Measurements from ENCODE around the gene BLTP2. TPM values are rescaled to one million over a fixed set of nuclear protein-coding genes. Genes with fewer than 3 reads are reported as not detected.

Gene BLTP2
- polyA plus RNA-seq, result 10 to 100 TPM; 15.7 to 58.5 (median 30.5) TPM
- long read RNA-seq, donor 1, result 0 reads
- long read RNA-seq, donor 2, partial matches to known transcripts, result 0 of 2 reads
- long read RNA-seq, donor 2, other reads (novel, unspliced or antisense), result 0 of 2 reads
- long read RNA-seq, donor 3, partial matches to known transcripts, result 5 of 7 reads
- long read RNA-seq, donor 3, other reads (novel, unspliced or antisense), result 0 of 7 reads
- long read RNA-seq, donor 4, partial matches to known transcripts, result 0 of 1 reads
- long read RNA-seq, donor 4, other reads (novel, unspliced or antisense), result 0 of 1 reads
- long read RNA-seq, donor 5, result 0 reads
- long read RNA-seq, donor 6, partial matches to known transcripts, result 0 of 3 reads
- long read RNA-seq, donor 6, other reads (novel, unspliced or antisense), result 0 of 3 reads
- long read RNA-seq, donor 7, full-length matches to known transcripts, result 5 of 5 reads
- long read RNA-seq, donor 7, partial matches to known transcripts, result 0 of 5 reads
- long read RNA-seq, donor 7, other reads (novel, unspliced or antisense), result 0 of 5 reads
- long read RNA-seq, donor 8, partial matches to known transcripts, result 0 of 2 reads
- long read RNA-seq, donor 8, other reads (novel, unspliced or antisense), result 0 of 2 reads
- long read RNA-seq, donor 9, partial matches to known transcripts, result 0 of 1 reads
- long read RNA-seq, donor 9, other reads (novel, unspliced or antisense), result 0 of 1 reads
- long read RNA-seq, donor 10, partial matches to known transcripts, result 0 of 4 reads
- long read RNA-seq, donor 10, other reads (novel, unspliced or antisense), result 0 of 4 reads

GRCh38 chr17:28644787-28645575 lies at the start of gene BLTP2:
TSS of gene BLTP2 (minus strand) at chr17:28645158. CDS start at chr17:28645056, 102 bp downstream.
- peaks cover 2 to 26% (median 7%) of the 10 kb centered on the region in 3 donors for H3K4me1 ChIP-seq (ENCODE audit: control insufficient read depth in 3 of 3, insufficient read depth in 2 of 3, low read depth in 1 of 3, low read length in 2 of 3)
- no peaks in the 10 kb centered on the region for H3K9me3 ChIP-seq (ENCODE audit: control insufficient read depth in 2 of 2, insufficient read depth in 1 of 2, low read depth in 1 of 2, low read length in 1 of 2)
- FAIRE-seq (no peak), DNase-seq (peak; percentile 97 to 98)
- 0 to 1% (median 1%) methylated on average over 61 to 89 of the region's 89 CpGs for WGBS, 3 donors
- peak within 1 kb of the TSS; percentile 85 to 96 (median 94) for H3K27ac ChIP-seq (ENCODE audit: low read depth in 1 of 3, low read length in 2 of 3)
- no peaks in the 10 kb centered on the region for H3K27me3 ChIP-seq (ENCODE audit: control insufficient read depth in 3 of 3, insufficient read depth in 3 of 3, low read length in 3 of 3)
- peaks cover 5 to 34% (median 11%) of the 10 kb centered on the region in 3 donors for H3K36me3 ChIP-seq (ENCODE audit: control insufficient read depth in 3 of 3, insufficient read depth in 2 of 3, low read depth in 1 of 3, low read length in 3 of 3)
- H3K4me3 ChIP-seq (ENCODE audit: low read depth in 1 of 3, low read length in 3 of 3), result peak within 1 kb of the TSS; percentile 70 to 96 (median 82)

GRCh38 chr17:28693869-28694268 lies 48.9 kb upstream of the BLTP2 start:
- FAIRE-seq (no peak), DNase-seq (no peak)
- H3K4me1 ChIP-seq (ENCODE audit: control insufficient read depth in 3 of 3, insufficient read depth in 2 of 3, low read depth in 1 of 3, low read length in 2 of 3), result peaks cover 0 to 23% (median 2%) of the 10 kb centered on the region in 3 donors
- no peak overlapping the region for H3K27ac ChIP-seq (ENCODE audit: low read depth in 1 of 3, low read length in 2 of 3)
- H3K36me3 ChIP-seq (ENCODE audit: control insufficient read depth in 3 of 3, insufficient read depth in 2 of 3, low read depth in 1 of 3, low read length in 3 of 3), result peaks cover 34 to 92% (median 36%) of the 10 kb centered on the region in 3 donors
- 94 to 100% (median 95%) methylated on average over 1 of the region's 1 CpG for WGBS, 3 donors
- no peak overlapping the region for H3K4me3 ChIP-seq (ENCODE audit: low read depth in 1 of 3, low read length in 3 of 3)
- H3K27me3 ChIP-seq (ENCODE audit: control insufficient read depth in 3 of 3, insufficient read depth in 3 of 3, low read length in 3 of 3), result no peaks in the 10 kb centered on the region
- no peaks in the 10 kb centered on the region for H3K9me3 ChIP-seq (ENCODE audit: control insufficient read depth in 2 of 2, insufficient read depth in 1 of 2, low read depth in 1 of 2, low read length in 1 of 2)

GRCh38 chr17:28689011-28689410 lies 44.1 kb upstream of the BLTP2 start:
- no peak overlapping the region for H3K4me3 ChIP-seq (ENCODE audit: low read depth in 1 of 3, low read length in 3 of 3)
- no peaks in the 10 kb centered on the region for H3K9me3 ChIP-seq (ENCODE audit: control insufficient read depth in 2 of 2, insufficient read depth in 1 of 2, low read depth in 1 of 2, low read length in 1 of 2)
- no peaks in the 10 kb centered on the region for H3K4me1 ChIP-seq (ENCODE audit: control insufficient read depth in 3 of 3, insufficient read depth in 2 of 3, low read depth in 1 of 3, low read length in 2 of 3)
- no peak overlapping the region for H3K27ac ChIP-seq (ENCODE audit: low read depth in 1 of 3, low read length in 2 of 3)
- no peak for FAIRE-seq
- H3K27me3 ChIP-seq (ENCODE audit: control insufficient read depth in 3 of 3, insufficient read depth in 3 of 3, low read length in 3 of 3), result no peaks in the 10 kb centered on the region
- DNase-seq, result no peak
- WGBS, 3 donors, result 98 to 100% (median 99%) methylated on average over 3 of the region's 3 CpGs
- peaks cover 31 to 89% (median 48%) of the 10 kb centered on the region in 3 donors for H3K36me3 ChIP-seq (ENCODE audit: control insufficient read depth in 3 of 3, insufficient read depth in 2 of 3, low read depth in 1 of 3, low read length in 3 of 3)

- H3K4me3 ChIP-seq (ENCODE audit: low read depth in 1 of 3, low read length in 3 of 3), result no peak overlapping the region
- no peaks in the 10 kb centered on the region for H3K9me3 ChIP-seq (ENCODE audit: control insufficient read depth in 2 of 2, insufficient read depth in 1 of 2, low read depth in 1 of 2, low read length in 1 of 2)
- no peak overlapping the region for H3K27ac ChIP-seq (ENCODE audit: low read depth in 1 of 3, low read length in 2 of 3)
- no peaks in the 10 kb centered on the region for H3K4me1 ChIP-seq (ENCODE audit: control insufficient read depth in 3 of 3, insufficient read depth in 2 of 3, low read depth in 1 of 3, low read length in 2 of 3)
- no peaks in the 10 kb centered on the region for H3K27me3 ChIP-seq (ENCODE audit: control insufficient read depth in 3 of 3, insufficient read depth in 3 of 3, low read length in 3 of 3)
- DNase-seq (peak; percentile 34 to 55), FAIRE-seq (no peak)
- 57 to 85% (median 74%) methylated on average over 4 of the region's 4 CpGs for whole genome bisulfite sequencing, 3 donors
- H3K36me3 ChIP-seq (ENCODE audit: control insufficient read depth in 3 of 3, insufficient read depth in 2 of 3, low read depth in 1 of 3, low read length in 3 of 3), result peaks cover 31 to 89% (median 48%) of the 10 kb centered on the region in 3 donors
Observed at GRCh38 chr17:28688481-28688880, 43.5 kb upstream of the BLTP2 start.

- DNase-seq, result no peak
- H3K4me1 ChIP-seq (ENCODE audit: control insufficient read depth in 3 of 3, insufficient read depth in 2 of 3, low read depth in 1 of 3, low read length in 2 of 3), result no peaks in the 10 kb centered on the region
- FAIRE-seq, result no peak
- H3K27ac ChIP-seq (ENCODE audit: low read depth in 1 of 3, low read length in 2 of 3), result no peak overlapping the region
- H3K4me3 ChIP-seq (ENCODE audit: low read depth in 1 of 3, low read length in 3 of 3), result no peak overlapping the region
- H3K27me3 ChIP-seq (ENCODE audit: control insufficient read depth in 3 of 3, insufficient read depth in 3 of 3, low read length in 3 of 3), result no peaks in the 10 kb centered on the region
- 90 to 93% (median 92%) methylated on average over 4 of the region's 4 CpGs for WGBS, 3 donors
- H3K9me3 ChIP-seq (ENCODE audit: control insufficient read depth in 2 of 2, insufficient read depth in 1 of 2, low read depth in 1 of 2, low read length in 1 of 2), result no peaks in the 10 kb centered on the region
- H3K36me3 ChIP-seq (ENCODE audit: control insufficient read depth in 3 of 3, insufficient read depth in 2 of 3, low read depth in 1 of 3, low read length in 3 of 3), result peaks cover 48 to 89% (median 65%) of the 10 kb centered on the region in 3 donors
Observed at GRCh38 chr17:28686296-28686695, 41.3 kb upstream of the BLTP2 start.

- no peak for DNase-seq
Observed at GRCh38 chr17:28685366-28685765, 40.4 kb upstream of the BLTP2 start.

GRCh38 chr17:28684963-28685362 lies 40.0 kb upstream of the BLTP2 start:
- Histone ChIP-seq H3K4me3 (ENCODE audit: low read depth in 1 of 3, low read length in 3 of 3) (no peak overlapping the region), H3K9me3 (ENCODE audit: control insufficient read depth in 2 of 2, insufficient read depth in 1 of 2, low read depth in 1 of 2, low read length in 1 of 2) (no peaks in the 10 kb centered on the region), H3K27me3 (ENCODE audit: control insufficient read depth in 3 of 3, insufficient read depth in 3 of 3, low read length in 3 of 3) (no peaks in the 10 kb centered on the region), H3K4me1 (ENCODE audit: control insufficient read depth in 3 of 3, insufficient read depth in 2 of 3, low read depth in 1 of 3, low read length in 2 of 3) (no peaks in the 10 kb centered on the region), H3K27ac (ENCODE audit: low read depth in 1 of 3, low read length in 2 of 3) (no peak overlapping the region), H3K36me3 (ENCODE audit: control insufficient read depth in 3 of 3, insufficient read depth in 2 of 3, low read depth in 1 of 3, low read length in 3 of 3) (peaks cover 49 to 89% (median 61%) of the 10 kb centered on the region in 3 donors)
- WGBS, 3 donors, result 40 to 46% (median 45%) methylated on average over 3 of the region's 3 CpGs
- FAIRE-seq (no peak), DNase-seq (peak; percentile 62 to 82)

More at GRCh38 chr17:28685366-28685765, 40.4 kb upstream of the BLTP2 start:
- Histone ChIP-seq H3K4me1 (ENCODE audit: control insufficient read depth in 3 of 3, insufficient read depth in 2 of 3, low read depth in 1 of 3, low read length in 2 of 3) (no peaks in the 10 kb centered on the region), H3K36me3 (ENCODE audit: control insufficient read depth in 3 of 3, insufficient read depth in 2 of 3, low read depth in 1 of 3, low read length in 3 of 3) (peaks cover 53 to 89% (median 63%) of the 10 kb centered on the region in 3 donors), H3K27ac (ENCODE audit: low read depth in 1 of 3, low read length in 2 of 3) (no peak overlapping the region), H3K9me3 (ENCODE audit: control insufficient read depth in 2 of 2, insufficient read depth in 1 of 2, low read depth in 1 of 2, low read length in 1 of 2) (no peaks in the 10 kb centered on the region), H3K27me3 (ENCODE audit: control insufficient read depth in 3 of 3, insufficient read depth in 3 of 3, low read length in 3 of 3) (no peaks in the 10 kb centered on the region), H3K4me3 (ENCODE audit: low read depth in 1 of 3, low read length in 3 of 3) (no peak overlapping the region)
- 83 to 94% (median 91%) methylated on average over 5 of the region's 5 CpGs for WGBS, 3 donors
- no peak for FAIRE-seq

- no peaks in the 10 kb centered on the region for H3K4me1 ChIP-seq (ENCODE audit: control insufficient read depth in 3 of 3, insufficient read depth in 2 of 3, low read depth in 1 of 3, low read length in 2 of 3)
- H3K9me3 ChIP-seq (ENCODE audit: control insufficient read depth in 2 of 2, insufficient read depth in 1 of 2, low read depth in 1 of 2, low read length in 1 of 2), result no peaks in the 10 kb centered on the region
- no peak for FAIRE-seq
- 90 to 94% (median 90%) methylated on average over 11 of the region's 11 CpGs for whole genome bisulfite sequencing, 3 donors
- H3K27me3 ChIP-seq (ENCODE audit: control insufficient read depth in 3 of 3, insufficient read depth in 3 of 3, low read length in 3 of 3), result no peaks in the 10 kb centered on the region
- H3K4me3 ChIP-seq (ENCODE audit: low read depth in 1 of 3, low read length in 3 of 3), result no peak overlapping the region
- H3K27ac ChIP-seq (ENCODE audit: low read depth in 1 of 3, low read length in 2 of 3), result no peak overlapping the region
- peaks cover 53 to 95% (median 55%) of the 10 kb centered on the region in 3 donors for H3K36me3 ChIP-seq (ENCODE audit: control insufficient read depth in 3 of 3, insufficient read depth in 2 of 3, low read depth in 1 of 3, low read length in 3 of 3)
- no peak for DNase-seq
Observed at GRCh38 chr17:28682655-28683054, 37.7 kb upstream of the BLTP2 start.

Measured in small intestine (tissue), 16 donors.